PC-3 (cell line): ENCODE data around the gene NNMT.

ENCODE experiments used
- EZH2 ChIP-seq: fragments of 300-600 bp; sonication (generic); IDR thresholded peaks from one replicate; pipeline ENCODE4 v1.6.1; 2017; ENCODE audit warnings: antibody characterized with exemption, mild to moderate bottlenecking, low read length; ENCODE audit not compliant: unreplicated experiment
- EZH2phosphoT487 ChIP-seq: fragments of 300-600 bp; sonication (generic); IDR thresholded peaks from 2 replicates; pipeline ENCODE4 v1.6.1; 2018; ENCODE audit warnings: mild to moderate bottlenecking, antibody characterized with exemption, low read length, borderline replicate concordance
- TF ChIP-seq, protein P1 (sequence below): fragments of 300-600 bp; sonication (generic); conservative IDR thresholded peaks from 2 replicates; pipeline ENCODE4 v1.5.1; 2017; ENCODE audit warnings: antibody characterized with exemption, low read depth, mild to moderate bottlenecking, low read length

DNA sequence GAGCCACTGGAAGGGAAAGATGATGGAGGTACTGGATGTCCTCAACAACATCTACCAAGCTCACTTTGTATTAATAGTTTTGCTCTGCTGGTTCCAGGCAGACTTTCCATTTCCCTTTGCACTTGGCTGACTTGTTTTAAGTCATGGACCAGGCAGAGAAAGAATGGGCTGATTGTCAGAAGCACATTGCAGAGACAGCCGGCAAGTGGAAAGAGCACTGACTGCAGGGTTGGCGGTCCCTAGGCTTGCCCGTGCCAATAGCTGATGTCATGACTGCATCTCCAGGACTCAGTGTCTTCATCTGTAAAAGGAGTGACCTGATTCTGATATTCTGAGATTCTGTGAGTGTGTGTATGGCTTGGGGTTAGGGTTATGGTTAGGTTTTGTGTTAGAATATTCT, 20.9 kb upstream of the NNMT start:
- TF ChIP-seq, protein P1, sequence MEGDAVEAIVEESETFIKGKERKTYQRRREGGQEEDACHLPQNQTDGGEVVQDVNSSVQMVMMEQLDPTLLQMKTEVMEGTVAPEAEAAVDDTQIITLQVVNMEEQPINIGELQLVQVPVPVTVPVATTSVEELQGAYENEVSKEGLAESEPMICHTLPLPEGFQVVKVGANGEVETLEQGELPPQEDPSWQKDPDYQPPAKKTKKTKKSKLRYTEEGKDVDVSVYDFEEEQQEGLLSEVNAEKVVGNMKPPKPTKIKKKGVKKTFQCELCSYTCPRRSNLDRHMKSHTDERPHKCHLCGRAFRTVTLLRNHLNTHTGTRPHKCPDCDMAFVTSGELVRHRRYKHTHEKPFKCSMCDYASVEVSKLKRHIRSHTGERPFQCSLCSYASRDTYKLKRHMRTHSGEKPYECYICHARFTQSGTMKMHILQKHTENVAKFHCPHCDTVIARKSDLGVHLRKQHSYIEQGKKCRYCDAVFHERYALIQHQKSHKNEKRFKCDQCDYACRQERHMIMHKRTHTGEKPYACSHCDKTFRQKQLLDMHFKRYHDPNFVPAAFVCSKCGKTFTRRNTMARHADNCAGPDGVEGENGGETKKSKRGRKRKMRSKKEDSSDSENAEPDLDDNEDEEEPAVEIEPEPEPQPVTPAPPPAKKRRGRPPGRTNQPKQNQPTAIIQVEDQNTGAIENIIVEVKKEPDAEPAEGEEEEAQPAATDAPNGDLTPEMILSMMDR, result no peak
- TF ChIP-seq EZH2 (no peak), EZH2phosphoT487 (no peak)
